A673 (cell line): ENCODE results near the gene POLR2B. TPM values are rescaled to one million over a fixed set of nuclear protein-coding genes. Genes with fewer than 3 reads are reported as not detected.
"Not testable (repeated sequence)": the region's sequence is repeated elsewhere in the genome, so short reads cannot be mapped to it uniquely, and the experiment has no call there.

Experiments
- BruUV-seq: library from RNA; stranded (reverse); fragments of 400-500 nt; replicated peaks from 2 replicates; lab custom pipeline; 2021; lab: Mats Ljungman, UMichigan
- CTCF ChIA-PET: fragments of 300-600 bp; sonication (Branson Sonifier 250); formaldehyde crosslinking; loops from one replicate; lab custom pipeline; 2022; ENCODE audit warnings: antibody characterized with exemption; lab: Charles Lee
- POLR2A ChIA-PET: fragments of 300-600 bp; sonication (Branson Sonifier 250); formaldehyde crosslinking; loops from one replicate; lab custom pipeline; 2022; ENCODE audit warnings: antibody characterized with exemption; ENCODE audit not compliant: low non-redundant PET; lab: Charles Lee
- DNase-seq: peaks from one replicate; pipeline ENCODE4 v3.0.0-alpha.2; 2015; ENCODE audit warnings: low spot score
- H3K27ac ChIP-seq: fragments of 200-600 bp; sonication (generic); 2 replicates; pipeline ENCODE4 v1.5.1; 2016; ENCODE audit warnings: mixed run types, low read depth, mild to moderate bottlenecking, mixed read lengths, antibody characterized with exemption, low read length; ENCODE audit not compliant: poor library complexity, severe bottlenecking
- H3K27me3 ChIP-seq: fragments of 200-600 bp; sonication (generic); replicated peaks from 2 replicates; pipeline ENCODE4 v1.6.1; 2017; ENCODE audit warnings: mixed run types, low read depth, mild to moderate bottlenecking, mixed read lengths, antibody characterized with exemption, low read length; ENCODE audit not compliant: insufficient read depth, poor library complexity
- H3K36me3 ChIP-seq: fragments of 200-600 bp; sonication (generic); 2 replicates; pipeline ENCODE4 v1.6.1; 2016; ENCODE audit warnings: mixed run types, mild to moderate bottlenecking, mixed read lengths, antibody characterized with exemption, low read length; ENCODE audit not compliant: insufficient read depth, poor library complexity, severe bottlenecking
- H3K4me1 ChIP-seq: fragments of 200-600 bp; sonication (generic); 2 replicates; pipeline ENCODE4 v1.6.1; 2017; ENCODE audit warnings: mixed run types, mild to moderate bottlenecking, mixed read lengths, antibody characterized with exemption, low read length; ENCODE audit not compliant: insufficient read depth, poor library complexity, severe bottlenecking
- H3K4me3 ChIP-seq: fragments of 200-600 bp; sonication (generic); 2 replicates; pipeline ENCODE4 v1.5.1; 2016; ENCODE audit warnings: low read depth, mixed run types, mild to moderate bottlenecking, mixed read lengths, low read length; ENCODE audit not compliant: poor library complexity, severe bottlenecking
- H3K9me3 ChIP-seq: fragments of 200-600 bp; sonication (generic); 2 replicates; pipeline ENCODE4 v1.6.1; 2016; ENCODE audit warnings: mixed run types, low read depth, mild to moderate bottlenecking, mixed read lengths, antibody characterized with exemption, low read length; ENCODE audit not compliant: poor library complexity, severe bottlenecking
- CTCF ChIP-seq: fragments of 300-800, 200-600 bp; sonication (generic); conservative IDR thresholded peaks from 2 replicates; pipeline ENCODE4 v1.5.1; 2017; ENCODE audit warnings: low read depth, mild to moderate bottlenecking, antibody characterized with exemption, low read length, moderate library complexity, mixed read lengths
- EZH2 ChIP-seq: fragments of 200-600 bp; sonication (generic); IDR thresholded peaks from 2 replicates; pipeline ENCODE4 v1.6.1; 2017; ENCODE audit warnings: borderline replicate concordance, low read depth, mild to moderate bottlenecking, mixed read lengths, antibody characterized with exemption, low read length; ENCODE audit not compliant: poor library complexity, severe bottlenecking
- intact Hi-C: fragments of 100-400 bp; cut with micrococcal nuclease; formaldehyde crosslinking; loops from one replicate; pipeline ENCODE4 v1.10.0; 2022; ENCODE audit not compliant: unreplicated experiment
- total RNA-seq: library from RNA; stranded (reverse); gene quantifications from 2 replicates; pipeline ENCODE4 v1.2.3, GENCODE V29; 2021

Gene POLR2B
- total RNA-seq, 1 experiment from 2014 or later, result 71.9 TPM

- no peaks in the 10 kb centered on the region for H3K9me3 ChIP-seq
- POLR2A ChIA-PET, result no interaction called here
- H3K4me1 ChIP-seq, result peaks cover 5% of the 10 kb centered on the region
- BruUV-seq, result no TSS peak
- CTCF ChIA-PET, result no interaction called here
- H3K4me3 ChIP-seq, result no peak overlapping the region
- no peak for DNase-seq
- intact Hi-C loops, result no loop called here
- H3K36me3 ChIP-seq, result no peaks in the 10 kb centered on the region
- TF ChIP-seq CTCF, result no peak
- no peak for TF ChIP-seq EZH2
- no peaks in the 10 kb centered on the region for H3K27me3 ChIP-seq
- no peak overlapping the region for H3K27ac ChIP-seq
Measured at GRCh38 chr4:56937262-56937661, 41.4 kb upstream of the POLR2B start.

DNA sequence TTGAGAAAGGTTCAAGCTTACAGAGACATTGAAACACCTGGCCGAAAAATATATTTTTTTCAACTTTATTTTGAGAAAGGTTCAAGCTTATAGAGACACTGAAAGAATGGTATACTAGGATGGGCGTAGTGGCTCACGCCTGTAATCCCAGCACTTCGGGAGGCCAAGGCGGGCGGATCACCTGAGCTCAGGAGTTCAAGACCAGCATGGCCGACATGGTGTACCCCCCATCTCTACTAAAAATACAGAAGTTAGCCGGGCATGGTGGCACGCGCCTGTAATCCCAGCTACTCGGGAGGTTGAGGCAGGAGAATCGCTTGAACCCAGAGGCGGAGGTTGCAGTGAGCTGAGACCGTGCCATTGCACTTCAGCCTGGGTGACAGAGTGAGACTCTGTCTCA is 38.9 kb upstream of the POLR2B start:
- CTCF ChIA-PET, H3K4me1 ChIP-seq, H3K9me3 ChIP-seq, POLR2A ChIA-PET, intact Hi-C loops, H3K36me3 ChIP-seq, DNase-seq, H3K4me3 ChIP-seq, H3K27me3 ChIP-seq, BruUV-seq, H3K27ac ChIP-seq: not testable (repeated sequence)

- H3K27ac ChIP-seq, result no peak overlapping the region
- CTCF ChIA-PET, result no interaction called here
Measured at GRCh38 chr4:56940403-56940802, 38.3 kb upstream of the POLR2B start.

More at GRCh38 chr4:56940403-56940802, 38.3 kb upstream of the POLR2B start:
- Histone ChIP-seq H3K4me1 (no peaks in the 10 kb centered on the region), H3K36me3 (no peaks in the 10 kb centered on the region), H3K9me3 (no peaks in the 10 kb centered on the region), H3K4me3 (no peak overlapping the region), H3K27me3 (no peaks in the 10 kb centered on the region)
- TF ChIP-seq CTCF (no peak), EZH2 (no peak)
- no TSS peak for BruUV-seq
- no peak for DNase-seq
- POLR2A ChIA-PET, result interaction anchor here (0.6 kb wide), 1 partner anchor 31 kb away, joined by 5 read pairs; no protein-coding TSS in a partner anchor
- intact Hi-C loops, result no loop called here
